ENCODE measurements around the gene TMED1.

The TMED1 gene

GRCh38 chr19:10823690-10824089 is 12.3 kb downstream of the TMED1 start:
- H3K9ac ChIP-seq (ENCODE audit: low read length), result no peak overlapping the region
- H3K36me3 ChIP-seq (ENCODE audit: control insufficient read depth, insufficient read depth, low read length), result peaks cover 25% of the 10 kb centered on the region
- H3K4me3 ChIP-seq (ENCODE audit: low read length), result no peak overlapping the region
- no peaks in the 10 kb centered on the region for H3K27me3 ChIP-seq (ENCODE audit: control insufficient read depth, insufficient read depth, low read length)
- no peaks in the 10 kb centered on the region for H3K4me1 ChIP-seq (ENCODE audit: control insufficient read depth, insufficient read depth, low read length)
- H3K9me3 ChIP-seq (ENCODE audit: control insufficient read depth, low read length), result no peaks in the 10 kb centered on the region

DNA sequence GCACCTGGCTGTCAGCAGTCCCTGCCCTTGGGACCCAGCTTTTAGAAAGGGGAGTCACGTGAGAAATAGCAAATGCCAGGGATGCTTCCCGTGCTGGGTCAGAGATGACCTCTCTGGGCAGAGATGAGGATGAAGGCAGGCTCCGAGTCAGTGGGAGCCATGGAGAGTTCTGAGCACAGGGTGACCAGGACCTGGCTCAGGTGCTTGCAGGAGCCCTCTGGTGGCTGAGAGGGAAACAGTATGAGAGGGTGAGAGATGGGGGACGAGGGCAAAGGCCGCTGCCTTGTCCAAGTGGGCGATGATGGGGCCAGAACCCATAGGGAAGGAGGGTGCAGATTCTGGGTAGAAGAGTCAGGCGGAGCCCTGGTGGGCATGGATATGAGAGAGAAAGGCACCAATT is 15.8 kb downstream of the TMED1 start:
- Histone ChIP-seq H3K9me3 (ENCODE audit: control insufficient read depth, low read length) (no peaks in the 10 kb centered on the region), H3K4me1 (ENCODE audit: control insufficient read depth, insufficient read depth, low read length) (no peaks in the 10 kb centered on the region), H3K4me3 (ENCODE audit: low read length) (no peak overlapping the region), H3K9ac (ENCODE audit: low read length) (no peak overlapping the region), H3K27me3 (ENCODE audit: control insufficient read depth, insufficient read depth, low read length) (no peaks in the 10 kb centered on the region), H3K36me3 (ENCODE audit: control insufficient read depth, insufficient read depth, low read length) (peaks cover 25% of the 10 kb centered on the region)

- H3K27me3 ChIP-seq (ENCODE audit: control insufficient read depth, insufficient read depth, low read length), result no peaks in the 10 kb centered on the region
- H3K4me3 ChIP-seq (ENCODE audit: low read length), result no peak overlapping the region
- no peaks in the 10 kb centered on the region for H3K9me3 ChIP-seq (ENCODE audit: control insufficient read depth, low read length)
- H3K9ac ChIP-seq (ENCODE audit: low read length), result no peak overlapping the region
- peaks cover 25% of the 10 kb centered on the region for H3K36me3 ChIP-seq (ENCODE audit: control insufficient read depth, insufficient read depth, low read length)
- no peaks in the 10 kb centered on the region for H3K4me1 ChIP-seq (ENCODE audit: control insufficient read depth, insufficient read depth, low read length)
These were observed 16.6 kb downstream of the TMED1 start for GRCh38 chr19:10819124-10820060.

DNA sequence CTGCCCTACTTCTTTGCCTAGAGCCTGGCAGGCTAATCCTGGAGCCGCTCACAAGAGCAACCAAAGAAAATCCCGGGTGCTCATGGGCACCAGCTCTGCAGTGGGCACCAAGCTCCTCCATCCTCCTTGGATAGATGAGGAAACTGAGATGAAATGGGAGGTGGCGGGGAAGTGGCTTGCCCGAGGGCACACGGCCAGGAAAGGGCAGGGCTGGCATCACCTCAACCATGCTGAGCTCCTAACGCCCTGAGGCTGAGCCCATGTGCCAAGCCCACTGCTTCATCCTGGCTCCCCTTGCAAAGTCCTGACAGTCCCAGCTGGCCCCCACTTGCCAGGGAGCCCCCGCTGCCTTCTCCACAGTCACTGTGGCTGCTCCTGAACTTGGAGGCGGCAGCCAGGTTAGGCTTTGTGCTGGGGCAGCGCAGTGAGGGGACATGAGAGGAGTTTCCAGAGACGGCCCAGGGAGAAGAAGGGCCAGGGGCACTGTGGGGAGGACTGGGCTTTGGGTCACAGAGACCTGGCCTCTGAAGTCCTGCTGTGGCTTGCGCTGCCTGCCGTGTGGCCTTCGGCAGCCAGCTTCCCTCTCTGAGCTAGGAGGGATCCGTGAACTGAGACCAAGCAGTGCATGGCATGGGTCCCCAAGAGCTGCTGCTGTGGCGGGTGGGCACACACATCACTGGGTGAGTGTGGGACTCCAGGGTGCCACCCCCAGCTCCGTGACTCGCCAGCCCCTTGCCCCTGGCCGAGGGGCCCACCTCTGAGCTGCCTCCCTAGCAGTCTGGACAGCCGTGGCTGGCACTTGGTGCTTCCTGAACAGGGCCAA is 17.5 kb downstream of the TMED1 start:
- no peaks in the 10 kb centered on the region for H3K27me3 ChIP-seq (ENCODE audit: control insufficient read depth, insufficient read depth, low read length)
- no peaks in the 10 kb centered on the region for H3K9me3 ChIP-seq (ENCODE audit: control insufficient read depth, low read length)
- H3K4me3 ChIP-seq (ENCODE audit: low read length), result no peak overlapping the region
- no peak overlapping the region for H3K9ac ChIP-seq (ENCODE audit: low read length)
- H3K36me3 ChIP-seq (ENCODE audit: control insufficient read depth, insufficient read depth, low read length), result peaks cover 19% of the 10 kb centered on the region
- no peaks in the 10 kb centered on the region for H3K4me1 ChIP-seq (ENCODE audit: control insufficient read depth, insufficient read depth, low read length)

DNA sequence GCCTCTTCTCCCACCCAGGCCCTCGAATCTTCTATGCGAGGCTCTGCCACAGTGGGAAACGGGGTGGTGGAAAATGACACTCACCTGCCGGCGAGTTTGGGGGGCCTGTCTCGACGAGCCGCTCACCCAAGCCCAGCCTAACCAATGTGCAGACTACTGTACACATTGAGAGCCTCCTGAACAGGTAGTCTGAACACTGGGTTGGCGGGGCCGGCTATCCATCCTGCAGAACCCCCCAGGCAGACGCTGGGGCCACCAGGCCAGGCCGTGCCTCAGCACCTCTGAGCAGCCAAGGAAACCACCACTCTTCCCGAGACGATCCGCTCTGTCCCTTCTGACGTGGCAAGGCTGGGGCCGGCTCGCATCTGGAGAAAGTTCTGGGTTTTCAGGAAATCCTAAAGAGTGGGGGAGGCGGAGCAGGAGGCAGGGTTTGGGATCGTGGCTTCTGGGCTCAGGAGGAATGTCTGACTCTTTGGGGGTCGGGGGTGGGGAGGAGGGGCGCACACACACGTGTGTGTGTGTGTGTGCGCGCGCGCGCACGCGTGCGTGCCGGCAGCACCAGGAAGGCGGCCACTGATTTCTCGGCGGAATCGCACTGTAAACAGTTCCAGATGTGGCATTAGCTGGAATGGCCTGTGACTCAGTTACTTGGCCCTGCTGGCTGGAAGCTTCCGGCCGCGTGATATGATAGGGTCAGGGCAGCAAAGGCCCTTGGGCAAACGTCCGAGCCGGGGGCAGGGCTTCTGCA is 18.5 kb downstream of the TMED1 start:
- H3K4me3 ChIP-seq (ENCODE audit: low read length), result no peak overlapping the region
- H3K9ac ChIP-seq (ENCODE audit: low read length), result no peak overlapping the region
- H3K27me3 ChIP-seq (ENCODE audit: control insufficient read depth, insufficient read depth, low read length), result no peaks in the 10 kb centered on the region

DNA sequence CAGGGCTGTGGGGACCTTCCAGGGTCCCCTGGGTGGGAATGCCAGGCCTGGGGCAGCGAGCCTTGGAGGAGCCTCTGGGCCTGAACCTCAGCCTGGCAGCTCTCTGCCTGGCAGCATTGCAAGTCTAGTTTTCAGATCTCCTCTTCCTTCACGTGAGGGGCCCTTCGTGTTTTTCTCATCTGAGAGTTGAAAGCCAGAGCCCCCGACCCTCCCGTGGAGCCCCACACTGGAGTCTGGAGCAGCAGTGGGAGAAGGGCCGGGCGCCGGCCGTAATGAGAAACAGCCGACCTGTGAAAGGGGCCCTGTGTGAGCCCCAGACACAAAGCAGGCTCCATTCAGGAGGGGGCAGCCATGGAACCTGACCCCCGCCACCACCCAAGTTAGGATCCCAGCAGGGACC is 19.3 kb downstream of the TMED1 start:
- Histone ChIP-seq H3K4me1 (ENCODE audit: control insufficient read depth, insufficient read depth, low read length) (no peaks in the 10 kb centered on the region), H3K9me3 (ENCODE audit: control insufficient read depth, low read length) (no peaks in the 10 kb centered on the region), H3K27me3 (ENCODE audit: control insufficient read depth, insufficient read depth, low read length) (no peaks in the 10 kb centered on the region), H3K4me3 (ENCODE audit: low read length) (no peak overlapping the region), H3K36me3 (ENCODE audit: control insufficient read depth, insufficient read depth, low read length) (peaks cover 22% of the 10 kb centered on the region), H3K9ac (ENCODE audit: low read length) (no peak overlapping the region)

More for the DNA sequence above, 18.5 kb downstream of the TMED1 start:
- Histone ChIP-seq H3K4me1 (ENCODE audit: control insufficient read depth, insufficient read depth, low read length) (no peaks in the 10 kb centered on the region), H3K36me3 (ENCODE audit: control insufficient read depth, insufficient read depth, low read length) (peaks cover 21% of the 10 kb centered on the region), H3K9me3 (ENCODE audit: control insufficient read depth, low read length) (no peaks in the 10 kb centered on the region)

GRCh38 chr19:10815969-10816644 is 19.9 kb downstream of the TMED1 start:
- H3K36me3 ChIP-seq (ENCODE audit: control insufficient read depth, insufficient read depth, low read length), result peaks cover 27% of the 10 kb centered on the region
- H3K4me3 ChIP-seq (ENCODE audit: low read length), result no peak overlapping the region
- H3K9ac ChIP-seq (ENCODE audit: low read length), result no peak overlapping the region
- no peaks in the 10 kb centered on the region for H3K4me1 ChIP-seq (ENCODE audit: control insufficient read depth, insufficient read depth, low read length)
- H3K27me3 ChIP-seq (ENCODE audit: control insufficient read depth, insufficient read depth, low read length), result no peaks in the 10 kb centered on the region
- H3K9me3 ChIP-seq (ENCODE audit: control insufficient read depth, low read length), result no peaks in the 10 kb centered on the region

DNA sequence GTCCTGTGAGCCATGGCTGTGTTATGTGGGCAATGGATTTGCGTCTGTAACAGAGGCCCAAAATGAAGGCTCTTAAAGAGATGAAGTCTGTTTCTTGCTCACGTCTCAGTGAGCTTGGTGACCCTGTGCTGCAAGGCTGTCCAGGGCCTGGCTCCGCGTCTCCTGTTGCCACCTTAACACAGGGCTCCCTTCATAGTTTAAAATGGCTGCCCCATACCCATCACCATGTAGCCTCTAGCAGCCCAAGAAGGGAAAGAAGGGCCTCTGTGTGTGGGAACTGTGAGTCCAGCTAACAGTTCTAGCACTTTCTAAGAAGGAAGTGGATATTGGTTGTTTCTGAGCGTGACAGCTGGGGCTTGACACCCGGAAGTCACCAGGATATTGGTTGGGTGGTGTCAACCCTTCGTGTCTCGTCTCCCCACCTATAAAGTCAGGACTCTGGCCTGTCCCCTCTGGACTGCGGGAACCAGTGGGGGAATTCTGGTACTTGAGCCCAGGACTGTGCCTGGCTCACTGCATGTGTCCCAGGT is 20.9 kb downstream of the TMED1 start:
- no peak overlapping the region for H3K4me3 ChIP-seq (ENCODE audit: low read length)
- peaks cover 3% of the 10 kb centered on the region for H3K4me1 ChIP-seq (ENCODE audit: control insufficient read depth, insufficient read depth, low read length)
- H3K36me3 ChIP-seq (ENCODE audit: control insufficient read depth, insufficient read depth, low read length), result peaks cover 30% of the 10 kb centered on the region
- H3K9ac ChIP-seq (ENCODE audit: low read length), result no peak overlapping the region
- no peaks in the 10 kb centered on the region for H3K27me3 ChIP-seq (ENCODE audit: control insufficient read depth, insufficient read depth, low read length)
- no peaks in the 10 kb centered on the region for H3K9me3 ChIP-seq (ENCODE audit: control insufficient read depth, low read length)

- Histone ChIP-seq H3K9me3 (ENCODE audit: control insufficient read depth, low read length) (no peaks in the 10 kb centered on the region), H3K9ac (ENCODE audit: low read length) (no peak overlapping the region), H3K27me3 (ENCODE audit: control insufficient read depth, insufficient read depth, low read length) (no peaks in the 10 kb centered on the region), H3K4me3 (ENCODE audit: low read length) (no peak overlapping the region), H3K36me3 (ENCODE audit: control insufficient read depth, insufficient read depth, low read length) (peaks cover 40% of the 10 kb centered on the region), H3K4me1 (ENCODE audit: control insufficient read depth, insufficient read depth, low read length) (peaks cover 20% of the 10 kb centered on the region)
These were observed 23.1 kb downstream of the TMED1 start for GRCh38 chr19:10812902-10813404.

DNA sequence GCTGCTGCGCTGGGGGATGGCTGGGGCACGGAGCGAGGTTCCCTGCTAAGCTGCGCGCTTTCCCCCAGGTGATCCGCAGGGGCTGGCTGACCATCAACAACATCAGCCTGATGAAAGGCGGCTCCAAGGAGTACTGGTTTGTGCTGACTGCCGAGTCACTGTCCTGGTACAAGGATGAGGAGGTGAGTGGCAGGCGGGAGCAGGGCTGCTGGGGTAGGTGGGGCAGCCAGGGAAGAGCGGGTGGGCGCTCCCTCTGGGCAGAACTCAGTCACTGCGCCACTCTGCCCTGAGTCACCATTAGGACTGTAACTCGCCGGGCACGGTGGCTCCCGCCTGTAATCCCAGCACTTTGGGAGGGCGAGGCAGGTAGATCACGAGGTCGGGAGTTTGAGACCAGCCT is 23.8 kb downstream of the TMED1 start:
- Histone ChIP-seq H3K4me1 (ENCODE audit: control insufficient read depth, insufficient read depth, low read length) (peaks cover 20% of the 10 kb centered on the region), H3K9ac (ENCODE audit: low read length) (no peak overlapping the region), H3K27me3 (ENCODE audit: control insufficient read depth, insufficient read depth, low read length) (no peaks in the 10 kb centered on the region), H3K4me3 (ENCODE audit: low read length) (no peak overlapping the region), H3K36me3 (ENCODE audit: control insufficient read depth, insufficient read depth, low read length) (peaks cover 40% of the 10 kb centered on the region), H3K9me3 (ENCODE audit: control insufficient read depth, low read length) (no peaks in the 10 kb centered on the region)

All from mucosa of stomach (tissue), 1 donor.